ENCODE measurements around the gene RNF148.

Gene RNF148

GRCh38 chr7:122652876-122653275 is 49.8 kb downstream of the RNF148 start:
- Mint-ChIP-seq H3K27ac (no peak overlapping the region), H3K9me3 (peaks cover 5% of the 10 kb centered on the region), H3K27me3 (ENCODE audit: low read depth, poor library complexity) (peaks cover 8% of the 10 kb centered on the region), H3K36me3 (ENCODE audit: low read depth) (no peaks in the 10 kb centered on the region), H3K4me1 (no peaks in the 10 kb centered on the region), H3K4me3 (no peak overlapping the region)
- DNase-seq: no peak
- TF ChIP-seq CTCF (IDR thresholded peaks at IDR 0.05): no peak

Data from nephron progenitor cell (in vitro differentiated cells).